ENCODE data around the gene BMPR1B.

DNA sequence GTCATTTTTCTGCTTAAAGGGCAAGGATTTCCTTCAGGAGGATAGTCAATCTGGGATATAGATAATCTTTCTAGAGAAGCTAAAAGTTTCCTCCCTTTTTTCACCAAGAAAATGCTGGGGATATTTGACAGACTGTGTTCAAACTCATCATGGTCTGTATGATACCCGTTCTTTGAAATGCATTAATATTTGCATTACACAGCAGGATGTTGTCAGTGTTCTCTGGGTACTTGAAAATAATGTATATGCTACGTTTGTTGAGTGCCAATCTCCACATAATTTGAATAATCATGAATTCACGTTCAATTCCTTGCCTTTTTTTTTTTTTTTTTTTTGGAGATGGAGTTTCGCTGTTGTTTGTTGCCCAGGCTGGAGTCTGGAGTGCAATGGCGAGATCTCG, 18.0 kb upstream of the BMPR1B start:
- TF ChIP-seq, protein P1, sequence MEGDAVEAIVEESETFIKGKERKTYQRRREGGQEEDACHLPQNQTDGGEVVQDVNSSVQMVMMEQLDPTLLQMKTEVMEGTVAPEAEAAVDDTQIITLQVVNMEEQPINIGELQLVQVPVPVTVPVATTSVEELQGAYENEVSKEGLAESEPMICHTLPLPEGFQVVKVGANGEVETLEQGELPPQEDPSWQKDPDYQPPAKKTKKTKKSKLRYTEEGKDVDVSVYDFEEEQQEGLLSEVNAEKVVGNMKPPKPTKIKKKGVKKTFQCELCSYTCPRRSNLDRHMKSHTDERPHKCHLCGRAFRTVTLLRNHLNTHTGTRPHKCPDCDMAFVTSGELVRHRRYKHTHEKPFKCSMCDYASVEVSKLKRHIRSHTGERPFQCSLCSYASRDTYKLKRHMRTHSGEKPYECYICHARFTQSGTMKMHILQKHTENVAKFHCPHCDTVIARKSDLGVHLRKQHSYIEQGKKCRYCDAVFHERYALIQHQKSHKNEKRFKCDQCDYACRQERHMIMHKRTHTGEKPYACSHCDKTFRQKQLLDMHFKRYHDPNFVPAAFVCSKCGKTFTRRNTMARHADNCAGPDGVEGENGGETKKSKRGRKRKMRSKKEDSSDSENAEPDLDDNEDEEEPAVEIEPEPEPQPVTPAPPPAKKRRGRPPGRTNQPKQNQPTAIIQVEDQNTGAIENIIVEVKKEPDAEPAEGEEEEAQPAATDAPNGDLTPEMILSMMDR (IDR thresholded peaks at IDR 0.05), result no peak
- no peak for TF ChIP-seq ZFX (IDR thresholded peaks at IDR 0.05; ENCODE audit: borderline replicate concordance)
